ENCODE results near the gene ZNF219. TPM values are rescaled to one million over a fixed set of nuclear protein-coding genes. Genes with fewer than 3 reads are reported as not detected.

The ZNF219 gene
- 10 to 100 TPM; 13.5 to 23.6 (median 16.1) TPM for total RNA-seq
- polyA plus RNA-seq, result 10 to 100 TPM; 19.8 to 20.5 TPM

DNA sequence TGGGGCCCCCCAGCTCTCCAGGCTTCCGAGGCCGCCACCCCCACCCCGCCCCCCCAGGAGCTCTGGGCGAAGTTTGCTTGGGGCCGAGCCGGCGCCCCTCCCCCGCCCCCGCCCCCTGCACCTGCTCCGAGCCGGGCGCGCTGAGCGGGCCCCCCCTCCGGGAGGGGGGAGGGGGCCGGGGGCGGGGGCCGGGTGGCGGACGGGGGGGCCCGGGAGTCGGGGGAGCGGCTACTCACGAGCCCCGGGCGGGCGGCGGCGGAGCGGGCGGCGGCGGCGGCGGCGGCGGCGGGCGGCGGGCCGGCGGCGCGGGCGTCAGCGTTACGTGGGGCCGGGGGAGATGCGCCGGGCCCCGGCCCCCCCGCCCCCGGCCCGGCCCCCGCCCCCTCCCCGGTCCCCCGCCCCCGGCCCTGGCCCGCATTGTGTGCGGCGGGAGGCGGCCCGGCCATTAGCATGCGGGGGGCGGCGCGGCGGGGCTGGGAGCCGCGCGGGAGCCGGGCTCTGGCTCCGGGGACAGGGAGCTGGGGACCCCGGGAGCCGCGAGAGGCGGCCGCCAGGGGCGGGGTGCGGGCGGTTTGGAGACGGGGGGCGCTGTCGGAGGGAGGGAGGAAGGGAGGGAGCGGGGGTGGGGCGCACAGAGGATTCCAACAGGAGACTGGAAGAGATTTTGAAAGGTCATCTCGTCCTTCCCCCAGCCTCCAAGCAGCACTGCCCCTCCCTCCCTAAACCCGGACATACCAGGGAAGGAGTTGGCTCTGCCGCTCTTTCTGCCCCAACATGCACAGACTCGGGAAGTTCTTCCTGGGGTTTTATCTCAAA lies at the start of gene ZNF219:
Gene ZNF219, minus strand, starts transcription at position 580 of the 816 bp plus-strand sequence. CDS start 5,064 bp downstream, outside the sequence.
- Histone ChIP-seq H3K27ac (peak within 1 kb of the TSS; percentile 61 to 86 (median 79)), H3K36me3 (no peaks in the 10 kb centered on the region), H3K9me3 (no peaks in the 10 kb centered on the region), H3K27me3 (no peaks in the 10 kb centered on the region), H3K4me1 (peaks cover 0 to 15% (median 8%) of the 10 kb centered on the region in 3 donors), H3K4me3 (peak within 1 kb of the TSS; percentile 33 to 59 (median 44))
- 1 to 7% methylated on average over 9 to 76 of the region's 90 CpGs for WGBS, 2 donors
- intact Hi-C loops (cut with DNase I), result no loop called here
- FAIRE-seq, result no peak
- ATAC-seq, result peak; percentile 42 to 59 (median 55)
- DNase-seq, result peak; percentile 44 to 76 (median 68)
- TF ChIP-seq, protein P1, sequence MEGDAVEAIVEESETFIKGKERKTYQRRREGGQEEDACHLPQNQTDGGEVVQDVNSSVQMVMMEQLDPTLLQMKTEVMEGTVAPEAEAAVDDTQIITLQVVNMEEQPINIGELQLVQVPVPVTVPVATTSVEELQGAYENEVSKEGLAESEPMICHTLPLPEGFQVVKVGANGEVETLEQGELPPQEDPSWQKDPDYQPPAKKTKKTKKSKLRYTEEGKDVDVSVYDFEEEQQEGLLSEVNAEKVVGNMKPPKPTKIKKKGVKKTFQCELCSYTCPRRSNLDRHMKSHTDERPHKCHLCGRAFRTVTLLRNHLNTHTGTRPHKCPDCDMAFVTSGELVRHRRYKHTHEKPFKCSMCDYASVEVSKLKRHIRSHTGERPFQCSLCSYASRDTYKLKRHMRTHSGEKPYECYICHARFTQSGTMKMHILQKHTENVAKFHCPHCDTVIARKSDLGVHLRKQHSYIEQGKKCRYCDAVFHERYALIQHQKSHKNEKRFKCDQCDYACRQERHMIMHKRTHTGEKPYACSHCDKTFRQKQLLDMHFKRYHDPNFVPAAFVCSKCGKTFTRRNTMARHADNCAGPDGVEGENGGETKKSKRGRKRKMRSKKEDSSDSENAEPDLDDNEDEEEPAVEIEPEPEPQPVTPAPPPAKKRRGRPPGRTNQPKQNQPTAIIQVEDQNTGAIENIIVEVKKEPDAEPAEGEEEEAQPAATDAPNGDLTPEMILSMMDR (IDR thresholded peaks at IDR 0.05), result no peak

DNA sequence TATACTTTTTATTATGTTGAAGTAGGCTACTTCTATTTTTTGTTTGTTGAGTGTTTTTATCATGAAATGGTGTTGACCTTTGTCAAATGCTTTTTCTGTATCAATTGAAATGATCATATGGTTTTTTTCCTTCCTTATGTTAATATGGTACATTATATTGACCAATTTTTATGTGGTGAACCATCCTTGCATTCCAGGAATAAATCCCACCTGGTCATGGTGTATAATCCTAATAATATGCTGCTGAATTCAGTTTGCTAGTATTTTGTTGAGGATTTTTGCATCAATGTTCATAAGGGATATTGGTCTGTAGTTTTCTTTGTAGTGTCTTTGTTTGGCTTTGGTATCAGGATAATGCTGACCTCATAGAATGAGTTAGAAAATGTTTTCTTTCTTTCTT lies 47.0 kb upstream of the ZNF219 start:
- ATAC-seq (no peak), FAIRE-seq (no peak), DNase-seq (no peak)
- H3K36me3 ChIP-seq, result no peaks in the 10 kb centered on the region
- intact Hi-C loops (cut with DNase I), result no loop called here
- no peak overlapping the region for H3K27ac ChIP-seq
- H3K27me3 ChIP-seq, result no peaks in the 10 kb centered on the region
- no peaks in the 10 kb centered on the region for H3K4me1 ChIP-seq
- H3K9me3 ChIP-seq, result no peaks in the 10 kb centered on the region
- TF ChIP-seq, protein P1 (IDR thresholded peaks at IDR 0.05), result no peak
- no peak overlapping the region for H3K4me3 ChIP-seq

DNA sequence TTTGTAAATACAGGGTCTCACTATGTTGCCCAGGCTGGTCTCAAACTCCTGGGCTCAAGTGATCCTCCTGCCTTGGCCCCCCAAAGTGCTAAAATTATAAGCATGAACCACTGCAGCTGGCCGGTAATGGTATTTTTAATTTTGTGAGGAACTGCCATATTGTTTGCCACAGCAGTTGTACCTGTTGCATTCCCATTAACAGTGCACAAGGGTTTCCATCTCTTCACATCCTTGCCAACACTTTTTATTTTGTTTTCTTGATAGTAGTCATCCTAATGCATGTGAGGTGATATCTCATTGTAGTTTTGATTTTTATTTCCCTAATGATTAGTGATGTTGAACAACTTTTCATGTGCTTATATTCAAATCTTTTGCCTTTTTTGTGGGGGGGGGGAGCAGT lies 43.9 kb upstream of the ZNF219 start:
- Histone ChIP-seq H3K9me3 (no peaks in the 10 kb centered on the region), H3K4me3 (no peak overlapping the region), H3K4me1 (no peaks in the 10 kb centered on the region), H3K27ac (no peak overlapping the region), H3K36me3 (no peaks in the 10 kb centered on the region), H3K27me3 (no peaks in the 10 kb centered on the region)
- ATAC-seq, result no peak
- no peak for FAIRE-seq
- WGBS, 2 donors, result 92% methylated on average over 1 of the region's 1 CpG
- TF ChIP-seq, protein P1 (IDR thresholded peaks at IDR 0.05), result no peak
- intact Hi-C loops (cut with DNase I), result no loop called here
- no peak for DNase-seq

DNA sequence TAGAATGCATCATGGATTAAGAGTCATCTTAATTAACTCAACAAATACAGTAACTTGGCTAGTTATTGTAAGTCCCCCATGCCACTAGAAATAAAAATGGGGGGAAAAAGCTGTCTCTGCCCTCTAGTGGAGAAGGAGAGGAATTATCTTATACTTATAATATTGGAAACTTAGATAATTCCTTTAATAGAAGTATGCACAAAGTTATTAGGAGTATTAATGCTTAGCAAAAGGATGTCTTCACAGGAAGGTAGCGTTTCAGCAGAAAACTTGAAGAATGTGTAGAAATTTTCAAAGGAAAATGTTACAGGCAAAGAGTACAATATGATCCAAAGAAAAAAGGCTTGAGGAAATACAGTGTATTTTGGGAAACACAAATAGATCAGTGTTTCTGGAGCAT lies 37.6 kb upstream of the ZNF219 start:
- no peak for ATAC-seq
- Histone ChIP-seq H3K27ac (no peak overlapping the region), H3K27me3 (no peaks in the 10 kb centered on the region), H3K9me3 (no peaks in the 10 kb centered on the region), H3K4me3 (no peak overlapping the region), H3K36me3 (no peaks in the 10 kb centered on the region), H3K4me1 (no peaks in the 10 kb centered on the region)
- WGBS, 2 donors, result 5 to 14% methylated on average over 1 of the region's 1 CpG
- no peak for DNase-seq
- intact Hi-C loops (cut with DNase I), result no loop called here
- no peak for FAIRE-seq
- TF ChIP-seq, protein P1 (IDR thresholded peaks at IDR 0.05), result peak; percentile 24 to 47 (median 32)

DNA sequence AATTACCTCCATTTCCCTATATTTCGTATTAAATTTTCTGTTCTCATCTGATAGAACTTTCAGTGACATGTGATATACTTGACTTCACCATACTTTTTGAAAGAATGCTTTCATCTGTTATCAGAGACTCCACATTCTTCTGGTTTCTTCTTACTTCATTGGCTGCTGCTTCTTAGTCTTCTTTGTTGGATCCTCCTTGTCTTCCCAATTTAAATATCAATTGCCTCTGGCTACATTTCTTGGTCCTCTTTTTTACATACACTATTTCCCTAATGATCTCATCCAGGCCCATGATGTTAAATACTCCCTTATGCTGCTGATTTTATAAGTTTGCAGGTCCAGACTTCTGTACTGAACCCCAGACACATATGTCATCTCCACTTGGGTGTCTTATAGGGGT lies 35.4 kb upstream of the ZNF219 start:
- DNase-seq (no peak), ATAC-seq (no peak), FAIRE-seq (no peak)
- Histone ChIP-seq H3K4me3 (no peak overlapping the region), H3K36me3 (no peaks in the 10 kb centered on the region), H3K4me1 (no peaks in the 10 kb centered on the region), H3K27me3 (no peaks in the 10 kb centered on the region), H3K27ac (no peak overlapping the region), H3K9me3 (no peaks in the 10 kb centered on the region)
- TF ChIP-seq, protein P1 (IDR thresholded peaks at IDR 0.05), result no peak
- intact Hi-C loops (cut with DNase I), result no loop called here
- 41 to 53% methylated on average over 1 of the region's 1 CpG for WGBS, 2 donors
